ENCODE results near the gene KHDRBS2.
"Not testable (repeated sequence)": the region's sequence is repeated elsewhere in the genome, so short reads cannot be mapped to it uniquely, and the experiment has no call there.

KHDRBS2 gene

DNA sequence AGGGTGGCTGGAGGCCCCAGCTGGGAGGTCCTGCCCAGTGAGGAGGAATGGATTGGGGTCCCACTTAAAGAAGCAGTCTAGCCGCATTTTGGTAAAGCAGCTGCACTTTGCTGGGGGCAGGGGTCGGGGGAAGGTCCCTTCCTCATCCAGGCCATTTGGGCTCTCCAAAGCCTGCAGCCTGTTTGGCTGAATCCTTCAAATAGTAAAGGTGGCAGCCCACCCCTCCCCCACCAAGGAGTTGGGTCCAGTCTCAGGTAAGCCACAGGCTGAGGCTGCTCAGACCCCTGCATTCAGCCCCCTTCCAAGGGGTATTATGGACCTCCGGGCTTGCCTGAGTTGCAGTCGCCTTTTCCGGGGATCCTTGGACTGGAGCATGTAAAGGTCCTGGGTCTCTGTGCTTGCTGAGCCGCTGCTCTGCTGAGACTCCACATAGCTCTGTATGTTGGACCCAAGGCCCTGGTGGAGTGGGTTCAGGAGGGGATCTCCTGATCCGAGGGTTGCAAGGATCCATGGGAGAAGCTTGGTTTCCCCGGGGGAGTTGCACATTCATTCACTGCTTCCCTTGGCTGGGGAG is 417.4 kb downstream of the KHDRBS2 start:
- no peak for DNase-seq (ENCODE audit: low spot score)

DNA sequence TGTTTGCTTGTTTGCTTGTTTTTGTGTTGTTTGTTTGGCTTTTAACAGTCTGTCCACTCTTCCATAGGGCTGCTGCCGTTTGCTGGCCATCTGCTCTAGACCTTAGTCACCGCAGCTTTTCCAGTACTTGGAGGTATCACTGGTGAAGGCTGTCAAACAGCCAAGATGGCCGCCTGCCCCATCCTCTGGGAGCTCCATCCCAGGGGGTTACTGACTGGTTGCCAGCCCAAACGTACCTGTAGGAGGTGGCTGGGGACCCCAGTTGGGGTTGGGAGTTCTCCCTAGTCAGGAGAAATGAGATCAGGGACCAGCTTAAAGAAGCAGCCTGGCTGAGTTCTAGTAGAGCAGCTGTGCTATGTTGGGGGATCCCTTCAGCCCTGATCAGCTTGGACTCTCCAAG is 418.4 kb downstream of the KHDRBS2 start:
- no peak for DNase-seq (ENCODE audit: low spot score)

DNA sequence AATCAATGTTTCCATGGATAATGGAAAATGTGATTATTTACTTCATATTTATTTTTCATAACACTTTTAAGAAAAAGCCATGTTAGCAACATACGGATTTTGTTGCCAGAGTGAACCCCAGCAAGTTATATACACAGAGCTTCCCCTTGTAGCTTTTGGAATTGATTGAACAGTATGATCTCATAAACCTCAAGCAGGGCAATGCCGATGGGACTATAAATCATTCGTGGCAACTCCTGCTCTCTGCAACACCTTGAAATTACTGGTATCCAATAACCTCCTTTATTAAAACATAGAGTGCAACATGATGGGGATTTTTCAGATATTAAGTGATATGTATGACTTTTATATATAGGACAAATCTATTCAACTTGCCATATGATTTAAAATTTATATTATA is 428.5 kb downstream of the KHDRBS2 start:
- no peak for DNase-seq (ENCODE audit: low spot score)

DNA sequence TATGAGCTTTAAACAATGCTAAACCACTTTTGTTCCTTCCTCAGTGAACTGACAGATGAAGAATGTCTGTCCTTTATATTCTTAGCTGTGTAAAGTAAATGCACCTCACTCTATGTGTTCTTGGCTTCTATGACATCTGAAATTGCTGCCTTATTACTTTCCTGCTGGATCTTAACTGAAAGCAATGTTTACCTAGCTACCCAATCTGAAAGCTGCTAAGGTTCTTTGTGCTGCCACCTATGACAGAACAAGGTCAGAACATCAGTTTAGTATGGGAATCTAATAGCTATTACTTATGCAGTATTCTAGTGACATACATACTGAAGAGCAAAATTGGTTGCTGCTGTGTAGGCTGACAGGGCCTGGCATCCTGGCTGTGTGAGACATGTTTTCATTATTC is 444.1 kb downstream of the KHDRBS2 start:
- peak; percentile 49 for DNase-seq (ENCODE audit: low spot score)

DNA sequence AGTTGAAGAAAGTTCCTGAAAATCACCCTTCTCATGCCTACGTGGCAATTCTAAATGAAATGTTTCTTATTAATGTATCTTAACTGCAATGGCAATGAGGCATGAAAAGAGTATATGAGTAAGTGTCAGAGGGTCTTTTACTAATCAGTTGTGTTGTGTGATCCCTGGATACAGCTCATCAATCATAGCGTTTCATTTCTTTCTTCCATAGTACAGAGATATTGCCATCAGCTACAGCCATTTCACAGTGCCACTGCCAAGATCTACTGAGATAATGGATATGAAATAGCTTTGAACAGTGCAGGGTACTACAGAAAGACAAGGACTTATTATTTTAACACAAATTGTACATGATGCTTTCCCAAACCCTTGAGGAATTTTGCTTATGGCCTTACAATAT is 450.8 kb downstream of the KHDRBS2 start:
- no peak for DNase-seq (ENCODE audit: low spot score)

DNA sequence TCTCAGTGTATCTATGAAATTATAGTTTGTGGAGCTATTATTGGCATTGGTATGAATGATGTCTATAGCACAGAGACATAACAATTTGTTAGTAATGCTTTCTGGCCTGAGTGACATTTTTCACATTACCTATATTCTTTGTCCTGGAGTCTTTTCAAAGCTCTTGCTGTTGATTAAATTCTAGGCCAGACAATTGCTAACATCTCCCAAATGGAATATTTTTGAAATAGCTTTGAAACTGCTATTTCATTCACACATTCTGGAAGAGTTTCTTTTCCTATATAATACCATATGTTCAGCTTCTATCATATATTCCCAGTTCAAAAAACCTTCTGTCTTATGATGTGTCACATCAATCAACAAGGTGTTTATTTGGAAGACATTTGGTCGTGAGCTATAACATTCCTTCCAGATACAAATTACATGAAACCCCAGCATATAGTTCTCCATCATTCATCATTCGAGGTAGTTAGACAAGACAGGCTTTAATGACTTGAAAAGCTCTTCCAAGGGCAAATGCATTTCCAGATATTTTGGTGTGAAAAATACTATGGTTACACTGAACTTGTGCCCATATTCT is 452.8 kb downstream of the KHDRBS2 start:
- no peak for DNase-seq (ENCODE audit: low spot score)

DNA sequence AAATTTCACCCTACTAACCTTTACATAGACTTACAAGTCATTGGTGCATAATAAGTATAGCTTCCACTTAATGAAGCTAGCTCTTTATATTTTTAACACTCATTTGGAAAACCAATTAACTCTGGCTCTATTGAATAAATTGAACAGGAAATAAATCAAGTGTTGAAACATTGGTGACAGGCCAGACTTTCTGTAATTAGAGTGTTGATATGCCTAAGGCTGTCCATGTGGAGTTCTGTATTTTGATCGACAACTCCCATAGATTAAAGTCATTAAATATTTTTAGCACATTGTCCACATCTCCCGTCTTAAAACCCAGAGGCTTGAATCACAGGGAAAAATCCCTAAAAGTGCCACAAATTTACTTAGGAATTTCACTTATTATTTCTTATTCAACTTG is 468.3 kb downstream of the KHDRBS2 start:
- DNase-seq (ENCODE audit: low spot score): no peak

DNA sequence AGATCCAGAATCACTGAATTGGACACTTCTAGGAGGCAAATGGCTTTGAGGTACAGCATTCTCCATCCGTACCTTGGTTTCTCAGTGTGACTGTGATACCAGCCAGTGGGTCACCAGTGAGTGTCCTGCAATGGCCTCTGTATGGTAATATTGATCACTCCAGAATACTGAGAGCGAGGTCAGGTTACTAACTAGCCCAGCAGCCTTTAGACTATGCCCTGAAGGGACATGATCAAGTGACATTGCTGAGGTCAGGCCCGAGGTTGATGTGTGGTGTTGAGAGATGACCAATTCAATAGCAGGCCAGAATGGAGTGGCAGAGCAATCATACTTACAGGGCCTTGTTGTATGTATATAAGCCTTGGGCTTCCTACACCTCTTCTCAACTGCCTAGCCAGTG is 476.0 kb downstream of the KHDRBS2 start:
- DNase-seq (ENCODE audit: low spot score): no peak

DNA sequence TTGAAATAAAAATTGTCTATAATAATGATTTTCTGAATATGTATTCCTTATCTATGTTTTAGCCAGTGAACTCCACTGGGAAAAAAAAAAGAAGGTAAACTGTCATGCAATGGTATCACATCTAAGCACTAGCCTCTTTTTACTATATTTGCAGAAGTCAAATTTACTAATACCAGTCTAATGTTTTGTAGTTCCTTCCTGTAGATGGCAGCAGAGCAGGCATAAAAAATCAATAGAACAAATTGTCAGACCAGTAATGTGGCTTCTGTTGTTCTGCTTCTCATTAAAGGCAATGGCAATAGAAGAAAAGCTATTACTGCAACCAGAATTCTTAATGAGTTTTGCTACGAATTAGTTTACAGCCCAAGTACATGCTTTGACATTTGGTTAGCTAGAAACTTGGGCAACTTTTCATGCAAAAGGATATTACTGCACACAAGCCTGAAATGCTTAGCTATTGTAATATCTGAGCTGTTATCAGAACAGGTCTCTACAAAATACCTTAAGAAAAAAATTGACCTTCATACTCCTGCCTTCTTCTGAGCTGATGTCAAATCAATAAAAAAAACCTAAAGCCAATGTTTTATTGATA is 476.9 kb downstream of the KHDRBS2 start:
- peak; percentile 18 for DNase-seq (ENCODE audit: low spot score)

DNA sequence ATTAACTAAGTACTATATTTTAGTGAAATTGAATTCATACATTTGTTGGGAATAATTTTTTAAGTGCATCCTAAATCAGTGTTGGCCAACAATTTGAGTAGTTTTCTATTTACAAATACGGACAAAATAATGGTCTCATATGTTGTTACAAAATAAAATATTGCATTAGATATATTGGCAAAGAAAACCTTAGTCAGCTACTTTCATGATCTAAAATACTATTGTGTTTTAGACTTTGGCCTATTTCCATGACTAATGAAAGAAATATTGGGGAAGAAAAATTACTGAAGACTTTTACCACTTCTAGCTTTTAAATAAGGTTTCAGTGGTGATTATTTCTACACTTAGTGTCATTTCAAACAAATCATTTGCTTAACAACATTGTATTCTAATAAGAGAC is 498.0 kb downstream of the KHDRBS2 start:
- DNase-seq (ENCODE audit: low spot score): no peak

DNA sequence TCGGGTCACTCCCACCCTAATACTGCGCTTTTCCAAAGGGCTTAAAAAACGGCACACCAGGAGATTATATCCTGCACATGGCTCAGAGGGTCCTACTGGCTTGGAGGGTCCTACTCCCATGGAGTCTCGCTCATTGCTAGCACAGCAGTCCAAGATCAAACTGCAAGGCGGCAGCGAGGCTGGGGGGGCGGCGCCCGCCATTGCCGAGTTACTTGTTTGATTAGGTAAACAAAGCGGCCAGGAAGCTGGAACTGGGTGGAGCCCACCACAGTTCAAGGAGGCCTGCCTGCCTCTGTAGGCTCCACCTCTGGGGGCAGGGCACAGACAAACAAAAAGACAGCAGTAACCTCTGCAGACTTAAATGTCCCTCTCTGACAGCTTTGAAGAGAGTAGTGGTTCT is 516.6 kb downstream of the KHDRBS2 start:
- DNase-seq (ENCODE audit: low spot score): not testable (repeated sequence)

DNA sequence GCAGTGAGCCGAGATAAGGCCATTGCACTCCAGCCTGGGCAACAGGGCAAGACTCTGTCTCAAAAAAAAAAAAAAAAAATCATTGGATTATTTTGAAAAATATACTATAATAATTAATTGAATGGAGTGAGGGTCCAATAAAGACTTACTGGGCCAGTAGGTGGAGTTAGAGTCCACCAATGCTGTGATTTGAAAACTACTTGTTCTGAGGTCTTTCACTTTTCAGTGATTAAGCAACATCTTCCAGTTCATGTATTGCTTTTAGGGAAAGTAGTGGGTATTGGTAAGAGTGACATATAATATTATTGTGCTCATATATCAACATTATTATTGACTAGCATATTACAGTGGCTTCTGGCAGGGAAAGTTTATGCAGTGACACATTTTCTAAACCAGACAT is 530.3 kb downstream of the KHDRBS2 start:
- DNase-seq (ENCODE audit: low spot score): no peak

DNA sequence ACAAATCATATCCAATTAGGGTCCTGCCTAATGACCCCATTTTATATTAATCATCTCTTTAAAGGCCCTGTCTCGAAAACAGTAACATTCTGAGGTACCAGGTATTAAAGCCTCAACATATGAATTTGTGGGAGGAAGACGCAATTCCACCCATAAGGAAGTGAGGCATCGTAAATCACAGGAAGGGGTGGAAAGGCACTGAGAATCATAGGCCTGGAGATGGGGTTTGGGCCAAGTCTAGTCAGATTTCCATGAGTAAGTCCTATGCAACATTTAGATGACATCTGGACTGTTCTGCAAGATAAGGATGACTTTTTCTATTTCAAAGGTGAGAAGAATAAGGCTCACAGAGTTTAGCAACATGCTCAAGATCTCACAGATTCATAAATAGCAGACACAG is 534.0 kb downstream of the KHDRBS2 start:
- DNase-seq (ENCODE audit: low spot score): no peak

DNA sequence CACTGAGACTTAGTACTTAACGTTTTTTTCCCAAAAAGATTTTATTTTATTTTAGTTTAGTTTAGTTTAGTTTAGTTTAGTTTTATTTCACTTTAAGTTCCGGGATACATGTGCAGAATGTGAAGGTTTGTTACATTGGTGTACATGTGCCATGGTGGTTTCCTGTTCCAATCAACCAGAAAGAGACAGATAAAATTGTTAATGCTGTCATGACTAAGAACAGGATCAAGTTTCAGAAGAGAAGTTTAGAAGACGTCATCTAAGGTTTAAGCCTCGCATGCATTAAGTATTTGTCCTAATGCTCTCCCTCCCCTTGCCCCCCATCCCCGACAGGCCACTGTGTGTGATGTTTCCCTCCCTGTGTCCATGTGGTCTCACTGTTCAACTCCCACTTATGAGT is 540.0 kb downstream of the KHDRBS2 start:
- no peak for DNase-seq (ENCODE audit: low spot score)

DNA sequence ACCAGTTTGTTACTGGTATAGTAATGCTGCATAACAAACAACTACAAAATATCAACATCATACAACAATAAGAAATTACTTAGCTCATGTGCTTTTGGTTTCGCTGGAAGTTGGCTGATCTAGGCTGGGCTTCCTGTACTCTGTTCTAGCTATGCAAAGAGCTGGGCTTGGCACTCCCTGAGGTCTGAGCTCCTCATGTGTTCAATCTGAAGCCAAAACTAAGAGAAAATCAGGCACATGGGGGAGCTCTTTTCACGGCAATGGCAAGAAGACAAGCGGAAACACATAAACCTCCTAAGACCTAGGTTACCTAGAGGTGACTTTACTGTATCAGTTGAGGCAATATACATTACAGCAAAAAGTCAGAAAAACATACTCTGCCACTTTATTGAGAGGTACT is 574.2 kb downstream of the KHDRBS2 start:
- no peak for DNase-seq (ENCODE audit: low spot score)

DNA sequence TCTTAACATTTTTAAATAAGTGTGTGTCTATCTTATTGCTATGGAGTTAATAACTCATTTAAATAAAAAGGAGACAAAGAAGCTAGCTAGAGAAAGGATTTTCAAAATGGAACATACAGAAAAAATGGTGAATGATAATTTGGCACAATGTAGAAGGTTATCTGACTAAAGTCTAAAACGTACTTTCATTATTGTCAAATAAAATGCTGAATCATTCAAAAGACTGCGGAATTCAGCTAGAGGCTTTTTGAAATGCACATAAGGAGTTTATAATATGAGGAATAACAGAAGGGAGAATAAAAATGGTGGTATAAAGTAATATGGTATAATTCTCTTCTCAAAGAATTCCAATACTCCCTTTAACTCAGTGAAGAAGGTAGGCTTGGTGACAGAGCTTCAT is 597.9 kb downstream of the KHDRBS2 start:
- no peak for DNase-seq (ENCODE audit: low spot score)

DNA sequence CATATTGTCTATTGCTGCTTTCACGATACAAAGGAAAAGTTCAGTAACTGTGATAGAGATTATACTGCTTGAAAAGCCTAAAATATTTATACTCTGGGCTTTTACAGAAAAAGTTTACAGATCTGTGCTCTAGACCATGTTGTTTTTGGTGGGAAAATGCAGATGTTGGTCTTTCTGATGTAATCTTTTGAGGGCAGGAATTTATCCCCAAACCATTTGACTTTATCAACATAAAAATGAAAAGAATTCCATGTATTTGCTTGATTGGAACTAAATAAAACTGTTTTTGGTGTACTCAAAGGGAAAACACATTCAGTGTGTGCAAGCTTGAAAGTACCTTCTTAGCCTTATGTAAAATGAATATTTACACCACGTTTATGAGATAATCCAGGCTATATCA is 603.5 kb downstream of the KHDRBS2 start:
- no peak for DNase-seq (ENCODE audit: low spot score)

DNA sequence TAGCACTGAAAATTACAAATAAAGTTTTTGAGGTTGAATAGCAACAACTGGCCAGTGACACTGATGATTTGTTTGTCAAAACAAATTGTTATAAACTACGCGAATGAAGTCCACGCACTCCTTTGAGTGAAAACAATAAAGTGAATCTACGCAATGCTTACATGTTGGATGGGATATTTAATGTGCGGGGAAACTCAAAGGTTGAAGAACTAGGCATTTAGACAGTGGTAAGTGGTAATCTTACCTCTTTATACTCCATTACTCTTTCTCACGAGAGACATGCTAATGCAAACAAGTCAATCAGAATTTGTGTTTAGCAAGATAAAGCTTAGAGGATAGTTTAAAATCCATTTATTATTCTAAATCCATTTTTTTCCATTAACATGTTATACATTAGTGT is 606.4 kb downstream of the KHDRBS2 start:
- no peak for DNase-seq (ENCODE audit: low spot score)

DNA sequence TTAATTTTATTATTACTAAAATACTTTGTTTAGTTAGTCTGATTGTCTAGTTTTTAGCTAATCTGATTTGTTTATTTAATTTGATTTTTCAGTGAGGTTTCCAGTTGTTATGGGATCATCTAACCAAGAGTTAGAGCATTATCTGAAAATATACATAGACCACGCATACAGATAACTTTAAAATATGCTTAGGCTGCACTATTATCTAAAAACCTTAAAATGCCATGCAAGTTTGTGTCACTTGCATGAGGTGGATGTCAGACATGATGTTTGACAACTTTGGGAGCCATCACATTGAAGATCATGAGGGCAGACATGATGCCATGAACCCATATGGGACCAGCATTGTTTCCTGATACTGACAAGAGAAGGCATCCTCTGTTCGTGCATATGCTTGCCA is 610.3 kb downstream of the KHDRBS2 start:
- DNase-seq (ENCODE audit: low spot score): no peak

DNA sequence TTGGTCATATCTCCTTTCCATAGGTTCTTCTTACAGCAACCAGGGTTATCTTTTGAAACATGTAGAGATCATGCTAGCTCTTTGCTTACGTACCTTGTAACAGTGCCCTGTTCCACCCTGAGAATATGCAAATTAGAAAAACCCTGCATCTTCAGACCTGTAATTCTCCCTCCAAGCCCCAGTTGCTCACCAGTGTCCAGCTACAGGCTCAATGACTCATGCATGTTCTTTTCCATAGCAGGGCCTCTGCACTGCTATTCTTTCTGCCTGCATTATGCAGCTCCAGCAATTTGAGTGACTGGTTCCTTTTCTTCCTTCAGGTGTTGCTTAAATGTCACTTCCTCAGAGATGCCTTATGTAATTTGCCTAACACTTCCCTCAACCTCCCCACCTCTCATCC is 636.2 kb downstream of the KHDRBS2 start:
- DNase-seq (ENCODE audit: low spot score): peak; percentile 3

DNA sequence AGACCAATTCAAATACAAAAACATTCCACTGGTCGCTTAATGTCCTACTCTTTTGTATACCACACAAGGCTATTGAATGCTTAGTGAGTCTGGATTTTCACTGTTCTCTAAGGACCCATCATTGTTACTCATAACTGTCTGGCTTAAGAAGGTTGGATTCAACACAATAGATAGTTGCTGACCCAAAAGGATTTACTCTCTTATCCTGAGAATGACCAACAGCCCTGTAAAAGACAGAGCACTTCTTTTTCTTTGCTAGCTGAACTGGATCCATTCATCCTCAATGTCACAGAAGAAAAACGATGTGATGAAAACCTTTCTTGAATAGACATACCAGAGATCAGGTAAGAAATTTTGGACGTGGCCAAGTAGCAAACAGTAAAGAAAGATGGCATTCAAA is 645.6 kb downstream of the KHDRBS2 start:
- no peak for DNase-seq (ENCODE audit: low spot score)

Data from putamen (tissue), 1 donor.